GM18907 (cell line): Measurements from ENCODE around the gene ATF7.
"Not testable (repeated sequence)": the region's sequence is repeated elsewhere in the genome, so short reads cannot be mapped to it uniquely, and the experiment has no call there.

Source experiments
- ATAC-seq: cut with Tn5 transposase; IDR thresholded peaks from one replicate; pipeline ENCODE4 v1.9.1; 2021; ENCODE audit warnings: mild to moderate bottlenecking, moderate library complexity; ENCODE audit not compliant: unreplicated experiment

The ATF7 gene

DNA sequence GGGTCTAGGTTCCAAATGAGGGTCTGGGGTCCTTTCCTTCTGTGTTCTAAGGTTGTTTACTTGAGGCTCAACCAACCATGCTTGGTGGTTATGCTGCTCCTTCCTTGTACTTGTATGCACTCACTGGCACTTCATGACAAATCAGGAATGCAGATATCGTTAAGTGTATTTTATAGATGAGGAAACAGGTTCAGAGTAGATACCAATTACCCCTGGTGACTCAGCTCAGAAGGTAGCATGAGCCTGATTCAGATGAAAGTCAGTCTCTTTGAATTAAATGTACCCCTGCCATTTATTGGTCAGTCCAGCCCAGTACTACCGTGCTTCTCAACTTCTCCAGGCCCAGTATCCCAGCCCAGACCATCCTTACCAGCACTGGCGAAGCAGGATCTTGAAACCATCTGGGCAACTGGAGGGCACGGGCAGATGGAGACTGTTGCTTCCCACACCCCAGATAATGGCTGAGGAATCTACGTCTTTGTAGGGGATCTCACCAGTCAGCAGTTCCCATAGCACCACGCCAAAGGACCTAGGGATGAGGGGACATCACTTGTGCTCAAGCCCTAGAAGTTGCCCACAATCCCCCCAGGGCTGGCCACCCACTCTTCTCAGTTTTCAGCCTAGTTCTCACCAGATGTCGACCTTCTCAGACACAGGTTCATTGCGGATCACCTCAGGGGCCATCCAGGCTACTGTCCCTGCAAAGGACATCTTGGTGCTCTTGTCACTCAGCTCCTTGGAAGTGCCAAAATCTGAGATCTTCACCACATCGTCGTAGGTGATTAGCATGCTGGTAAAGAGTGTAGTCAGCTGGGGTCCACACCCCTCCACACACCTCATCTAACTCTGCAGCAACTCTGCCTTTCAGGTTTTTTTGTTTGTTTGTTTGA lies 141.3 kb downstream of the ATF7 start:
- no peak for ATAC-seq

DNA sequence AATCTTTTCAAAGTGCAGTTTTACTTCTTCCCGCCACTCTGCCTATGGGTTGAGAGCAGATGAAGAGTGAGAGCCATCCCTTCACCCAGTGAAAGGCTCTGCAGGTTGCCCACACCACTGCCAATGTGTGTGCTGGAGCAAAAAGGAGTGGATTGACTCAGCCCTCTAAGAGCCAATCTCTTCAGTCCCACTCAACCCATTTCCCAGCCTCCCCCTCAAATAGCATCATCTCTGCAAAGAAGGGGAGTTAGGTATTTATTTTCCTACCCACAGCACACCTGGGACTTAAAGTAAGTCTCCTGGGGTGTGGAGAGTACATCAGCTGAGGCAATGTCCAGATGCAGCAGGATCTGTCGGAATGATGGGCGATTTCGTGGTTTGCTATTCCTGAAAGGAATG lies 142.2 kb downstream of the ATF7 start:
- ATAC-seq: no peak

DNA sequence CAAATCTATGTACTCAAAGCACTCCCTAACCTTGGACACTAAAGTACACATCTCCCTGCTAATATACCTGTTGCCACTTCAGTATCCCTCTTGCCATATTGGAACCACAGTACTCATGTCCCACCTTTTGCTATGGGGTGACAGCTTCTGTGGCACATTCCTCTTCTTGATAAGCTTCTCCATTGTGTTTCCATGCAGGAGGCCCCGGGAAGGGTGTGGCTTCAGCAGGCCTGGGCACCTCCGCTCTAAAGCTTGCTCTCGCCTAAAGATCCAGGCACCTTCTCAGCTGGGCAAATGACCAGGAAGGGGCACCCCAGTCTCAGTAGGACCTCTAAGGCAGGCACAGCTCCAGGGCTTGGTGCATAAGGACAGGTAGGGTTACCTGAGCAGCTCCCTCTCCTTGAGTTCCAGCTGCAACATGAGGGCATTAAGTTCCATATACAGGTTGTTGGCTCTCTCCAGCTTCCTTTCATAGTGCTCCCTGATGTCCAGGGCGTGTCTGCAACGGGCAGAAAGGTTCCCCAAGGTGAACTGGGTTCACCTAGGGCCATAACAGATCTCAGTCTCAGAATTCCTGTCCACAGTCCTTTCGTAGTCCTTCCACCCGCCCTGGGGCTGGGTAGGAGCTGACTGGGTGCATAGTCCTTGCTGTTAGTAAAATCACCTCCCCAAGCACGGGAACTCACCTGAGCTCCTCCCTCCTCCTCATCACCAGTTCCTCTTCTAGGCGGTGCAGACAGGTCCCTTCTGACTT lies 142.8 kb downstream of the ATF7 start:
- no peak for ATAC-seq

DNA sequence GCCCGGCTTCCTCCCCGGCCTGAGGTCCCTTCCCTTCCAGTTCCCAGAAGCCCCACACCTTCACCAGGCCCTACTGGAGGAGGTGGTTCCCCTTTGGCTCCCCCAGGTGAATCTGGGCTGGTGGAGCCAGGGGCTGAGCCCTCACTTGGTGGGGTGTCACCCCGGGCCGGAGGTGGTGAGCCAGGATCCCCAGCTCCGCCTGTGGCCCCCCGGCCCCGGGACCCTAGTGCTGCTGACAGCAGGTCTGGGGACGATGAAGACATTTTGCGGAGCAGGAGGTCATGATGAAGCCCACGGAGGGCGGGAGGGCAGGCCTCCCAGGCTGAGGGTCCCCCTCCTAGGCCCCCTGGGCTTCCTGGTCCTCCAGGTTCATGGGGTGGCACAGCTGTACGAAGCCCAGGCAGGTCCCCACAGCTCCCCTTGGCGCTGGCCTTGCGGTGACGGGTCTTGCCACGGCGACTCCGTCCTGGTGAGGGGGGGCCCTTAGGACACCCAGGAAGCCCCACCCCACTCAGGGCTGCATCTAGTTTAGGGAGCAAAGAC lies 143.5 kb downstream of the ATF7 start:
- ATAC-seq: no peak

DNA sequence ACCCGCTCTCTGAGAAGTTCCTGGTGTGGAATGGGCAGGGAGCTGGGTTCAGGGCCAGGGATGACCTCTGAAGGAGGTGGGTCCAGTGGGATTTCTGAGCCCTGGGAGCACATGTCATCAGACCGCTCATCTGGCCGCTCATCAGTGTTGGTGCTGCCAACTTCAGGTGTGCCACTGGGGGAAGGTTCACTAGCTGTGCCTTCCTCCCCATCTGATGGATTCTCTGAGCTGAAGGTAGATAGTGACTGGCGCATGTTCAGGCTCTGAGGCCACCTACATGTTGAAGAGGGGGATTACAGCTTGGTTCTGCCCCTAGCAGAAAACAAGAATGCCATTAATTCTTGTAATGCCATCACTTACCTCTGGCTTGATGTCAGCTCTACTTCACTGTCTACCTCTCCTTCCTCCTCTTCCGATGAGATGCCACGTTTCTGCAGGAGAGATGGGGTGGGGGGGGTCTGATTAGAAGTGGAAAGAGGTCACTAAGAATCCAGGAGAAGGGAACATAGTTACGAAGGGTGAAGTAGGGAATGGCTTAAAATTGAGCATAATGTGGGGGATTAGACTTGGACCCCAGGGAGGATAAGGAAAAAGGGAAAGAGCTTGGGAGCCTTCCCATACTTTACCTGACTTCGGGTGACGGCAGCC lies 144.1 kb downstream of the ATF7 start:
- ATAC-seq: no peak

DNA sequence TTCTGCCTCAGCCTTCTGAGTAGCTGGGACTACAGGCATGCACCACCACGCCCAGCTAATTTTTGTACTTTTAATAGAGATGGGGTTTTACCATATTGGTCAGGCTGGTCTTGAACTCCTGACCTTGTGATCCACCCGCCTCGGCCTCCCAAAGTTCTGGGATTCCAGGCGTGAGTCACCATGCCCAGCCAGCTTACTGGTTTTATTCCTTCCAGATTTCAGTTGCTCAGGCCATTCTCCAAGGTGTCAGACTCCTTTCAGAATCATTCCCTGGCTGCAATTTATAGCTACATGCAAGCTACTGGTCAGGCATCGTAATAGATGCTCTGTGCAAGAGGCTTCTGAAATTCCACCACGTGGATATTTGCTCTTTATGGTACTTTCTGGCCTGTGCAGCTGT lies 144.7 kb downstream of the ATF7 start:
- not testable (repeated sequence) for ATAC-seq

DNA sequence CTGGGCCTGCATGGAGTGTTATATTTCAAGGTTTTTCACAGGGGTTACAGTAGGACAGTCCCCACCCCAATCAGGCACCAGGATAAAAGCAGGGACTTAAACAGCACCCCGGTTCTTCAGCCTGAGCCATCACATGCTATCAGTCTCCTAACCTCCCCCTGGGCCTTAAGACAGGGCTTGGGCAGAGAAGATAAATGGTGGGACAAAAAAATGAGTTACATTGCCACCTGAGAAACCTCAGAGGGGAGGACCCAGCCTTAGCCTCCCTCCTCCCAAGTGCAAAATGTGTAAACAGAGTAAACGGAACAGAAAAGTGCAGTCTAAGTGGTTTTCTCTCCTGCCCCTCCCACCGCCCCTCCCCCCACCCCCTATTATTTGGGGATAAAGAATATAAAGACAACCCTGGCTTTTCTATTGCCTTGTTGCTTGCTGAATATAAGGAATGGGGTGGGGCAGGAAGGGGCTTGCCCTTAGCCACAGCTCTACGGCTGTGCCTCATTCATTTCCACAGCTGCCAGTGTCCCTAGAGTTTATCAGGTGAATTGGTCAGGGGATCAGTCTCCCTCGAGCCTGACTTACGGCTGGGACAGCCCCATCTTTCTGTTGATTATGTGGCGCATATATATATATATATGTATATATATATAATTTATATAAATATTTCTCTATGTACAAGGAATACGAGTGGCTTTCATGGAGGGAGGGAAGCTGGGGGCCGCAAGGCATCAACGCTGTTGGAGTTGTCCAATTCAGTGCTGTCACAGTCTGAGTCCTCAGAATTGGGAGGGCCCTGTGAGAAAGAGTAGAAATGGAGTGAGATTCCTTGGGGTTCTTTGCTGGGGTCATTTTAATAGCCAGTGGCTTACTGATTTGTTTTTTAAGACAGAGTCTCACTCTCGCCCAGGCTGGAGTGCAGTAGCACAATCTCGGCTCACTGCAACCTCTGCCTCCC lies 145.4 kb downstream of the ATF7 start:
- ATAC-seq: no peak

DNA sequence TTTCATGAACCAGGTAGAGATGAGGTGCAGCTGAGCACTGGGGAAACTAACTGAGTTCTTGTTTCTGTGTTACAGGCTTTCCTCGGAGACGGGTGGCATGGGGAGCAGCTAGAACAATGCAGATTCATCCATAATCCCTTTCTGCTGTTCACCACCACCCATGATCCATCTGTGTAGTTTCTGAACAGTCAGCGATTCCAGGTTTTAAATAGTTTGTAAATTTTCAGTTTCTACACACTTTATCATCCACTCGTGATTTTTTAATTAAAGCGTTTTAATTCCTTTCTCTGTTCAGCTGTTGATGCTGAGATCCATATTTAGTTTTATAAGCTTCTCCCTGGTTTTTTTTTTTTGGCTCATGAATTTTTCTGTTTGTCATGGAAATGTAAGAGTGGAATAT lies 146.9 kb downstream of the ATF7 start:
- ATAC-seq: no peak

DNA sequence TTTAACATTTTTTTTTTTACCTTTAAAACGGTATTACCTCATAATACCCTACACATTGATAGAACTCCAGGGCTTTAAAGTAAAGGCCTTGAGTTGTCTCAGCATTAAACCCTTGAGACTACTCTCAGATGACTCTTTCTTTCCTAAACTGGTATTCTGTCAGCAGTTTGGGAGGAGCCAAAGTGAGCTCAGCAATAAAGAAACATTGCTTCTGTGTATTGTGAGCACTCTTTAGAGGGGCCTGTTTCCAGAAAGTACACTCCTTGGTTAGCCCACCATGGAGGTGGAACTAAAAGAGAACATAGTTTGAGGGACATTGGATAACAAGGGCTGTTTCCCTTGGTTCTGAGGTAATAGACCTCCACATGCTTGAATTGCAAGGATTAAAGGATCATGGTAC lies 147.3 kb downstream of the ATF7 start:
- ATAC-seq: no peak

DNA sequence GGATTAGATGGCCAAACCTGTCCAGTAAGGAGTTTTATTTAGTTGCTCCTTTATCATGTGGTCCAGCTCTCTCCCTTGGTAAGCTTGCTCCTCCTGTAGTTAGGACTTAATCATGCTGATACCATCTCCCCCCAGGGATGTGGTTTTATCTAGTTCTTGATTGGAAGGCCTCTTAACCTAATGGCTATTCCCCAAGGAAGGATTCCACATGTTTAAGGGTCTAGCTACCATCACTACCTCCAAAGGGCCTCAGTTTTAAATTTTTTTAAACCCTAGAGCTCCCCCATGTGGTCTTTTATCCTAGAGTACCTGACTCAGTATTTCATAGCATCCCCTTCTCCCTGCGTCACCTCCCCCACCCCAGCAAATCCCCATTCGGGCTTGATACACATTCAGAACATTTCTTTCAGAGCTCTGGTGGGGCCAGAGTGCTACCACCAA lies 149.4 kb downstream of the ATF7 start:
- ATAC-seq: no peak

DNA sequence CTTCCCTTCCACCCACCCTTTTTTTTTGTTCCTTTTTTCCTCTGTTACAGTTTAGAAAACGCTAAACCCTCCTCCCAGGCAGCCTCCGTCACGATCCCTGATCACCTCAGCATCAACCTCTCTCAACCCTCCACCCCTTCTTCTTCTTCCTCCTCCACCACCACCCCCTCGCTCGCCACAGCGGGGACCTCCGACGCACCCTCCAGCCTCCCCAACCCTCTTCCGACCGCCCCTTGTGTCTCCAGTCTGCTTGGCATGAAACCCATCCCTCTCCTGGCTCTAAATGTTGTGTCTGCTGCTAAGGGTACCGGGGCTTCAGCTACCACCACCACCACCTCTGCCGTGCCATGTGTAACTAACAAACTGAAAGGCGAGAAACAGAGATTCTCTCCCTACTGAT lies 151.4 kb downstream of the ATF7 start:
- ATAC-seq: no peak

DNA sequence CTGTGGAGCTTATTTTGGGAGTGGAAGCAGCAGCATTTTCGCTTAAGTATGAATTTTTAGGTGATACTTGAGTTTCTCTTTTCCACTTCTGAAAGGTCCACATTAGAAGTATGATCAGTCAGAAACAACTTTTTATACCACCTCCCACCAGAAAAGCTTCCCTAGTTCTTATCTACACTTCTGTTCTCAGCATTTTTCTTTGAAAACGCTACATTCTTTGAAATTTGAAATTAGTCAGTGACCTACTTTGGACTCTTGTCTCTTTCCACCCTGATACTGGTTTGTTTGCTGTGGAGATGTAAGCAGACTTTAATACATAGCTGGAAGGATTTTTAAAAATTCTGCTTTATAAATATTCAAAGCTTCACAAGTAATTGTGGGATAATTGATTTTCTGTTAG lies 152.1 kb downstream of the ATF7 start:
- ATAC-seq: no peak

DNA sequence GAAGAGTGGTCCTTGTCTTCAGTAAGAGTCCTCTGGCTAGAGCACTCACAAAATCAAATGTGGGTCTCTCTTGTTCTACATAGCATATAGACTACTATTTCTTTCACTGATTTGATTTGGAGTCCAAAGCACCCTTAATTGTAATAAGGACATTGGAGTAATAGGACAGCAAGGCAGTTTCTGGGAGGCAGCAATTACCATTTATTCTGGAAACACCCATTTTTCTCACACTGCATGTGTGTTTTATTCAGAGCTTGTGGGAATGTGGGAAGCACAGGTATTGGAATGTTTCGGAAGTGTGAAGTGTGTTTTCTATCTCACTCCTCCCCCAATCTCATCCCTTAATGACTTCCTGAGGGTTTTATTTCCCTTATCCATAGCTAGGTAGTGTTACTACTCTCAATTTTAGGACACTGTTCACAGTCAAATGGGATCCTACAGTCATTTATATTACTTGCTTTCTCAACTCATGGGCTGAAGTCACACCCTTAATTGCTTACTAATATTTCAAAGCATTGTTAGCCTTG lies 154.1 kb downstream of the ATF7 start:
- ATAC-seq: no peak

DNA sequence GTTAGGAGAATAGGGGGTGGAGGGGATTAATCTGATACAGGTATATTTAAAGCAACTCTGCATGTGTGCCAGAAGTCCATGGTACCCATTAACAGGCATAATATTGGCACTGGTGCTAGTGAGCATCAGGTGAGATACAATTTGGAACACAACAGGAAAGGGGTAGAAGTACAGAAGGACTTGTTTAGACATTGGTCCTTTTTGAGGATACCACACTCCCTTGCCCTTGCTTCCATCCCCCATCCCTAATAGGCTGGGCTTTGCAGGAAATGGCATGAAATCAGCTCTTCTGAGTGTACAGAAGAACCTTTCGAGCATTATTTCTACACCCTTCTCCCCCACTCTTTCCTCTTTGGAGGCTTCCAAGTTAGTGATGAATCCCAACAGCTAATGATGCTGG lies 157.9 kb downstream of the ATF7 start:
- no peak for ATAC-seq

DNA sequence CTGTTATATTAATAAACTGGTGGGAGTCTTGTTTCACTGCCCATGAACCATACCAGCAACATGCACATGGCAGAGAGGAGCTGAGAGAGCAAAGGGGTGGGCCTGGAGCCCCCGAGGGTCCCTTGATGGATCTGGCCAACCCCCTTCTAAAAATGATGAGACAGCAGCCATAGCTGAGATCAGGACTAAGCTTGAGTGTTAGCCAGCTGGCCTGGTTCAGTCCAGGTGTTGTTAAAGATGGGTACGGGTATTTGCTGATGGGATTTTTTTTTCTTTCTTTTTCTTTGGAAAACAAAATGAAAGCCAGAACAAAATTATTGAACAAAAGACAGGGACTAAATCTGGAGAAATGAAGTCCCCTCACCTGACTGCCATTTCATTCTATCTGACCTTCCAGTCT lies 158.3 kb downstream of the ATF7 start:
- no peak for ATAC-seq

DNA sequence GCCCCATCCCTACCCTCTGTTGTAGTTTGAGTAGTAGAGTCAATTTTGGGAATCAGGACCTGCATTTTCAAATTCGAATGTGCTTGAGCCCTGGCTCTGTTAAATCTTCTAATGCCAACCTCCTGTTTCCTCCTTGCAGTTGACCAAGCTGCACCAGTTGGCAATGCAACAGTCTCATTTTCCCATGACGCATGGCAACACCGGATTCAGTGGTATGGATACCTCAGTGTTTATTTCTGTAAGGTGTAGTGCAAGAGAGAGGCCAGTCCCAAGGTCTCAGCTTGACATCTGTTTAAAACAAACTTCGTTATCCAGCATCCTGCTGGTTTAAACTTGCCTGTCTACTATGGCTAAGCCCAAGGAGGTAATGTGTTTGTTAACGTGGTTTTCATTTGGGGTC lies 159.1 kb downstream of the ATF7 start:
- no peak for ATAC-seq

DNA sequence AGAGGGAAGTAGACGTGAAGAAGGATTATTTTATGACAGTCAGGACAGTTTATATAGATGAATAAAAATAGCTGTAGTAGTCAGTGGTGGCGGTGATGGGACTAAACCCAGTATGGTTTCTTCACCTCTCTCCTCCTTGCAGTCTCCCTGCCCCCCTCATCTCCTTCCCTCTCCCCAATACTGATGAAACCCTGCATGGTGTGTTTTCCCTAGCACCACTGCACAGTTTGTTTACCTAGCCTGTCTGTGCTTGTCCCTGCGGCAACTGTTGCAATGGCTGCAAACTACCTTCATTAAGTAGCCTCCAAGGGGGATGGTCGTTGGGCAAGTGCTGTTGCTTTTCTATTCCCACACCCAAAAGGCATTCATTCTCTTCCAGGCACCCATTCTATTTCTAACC lies 159.5 kb downstream of the ATF7 start:
- no peak for ATAC-seq

DNA sequence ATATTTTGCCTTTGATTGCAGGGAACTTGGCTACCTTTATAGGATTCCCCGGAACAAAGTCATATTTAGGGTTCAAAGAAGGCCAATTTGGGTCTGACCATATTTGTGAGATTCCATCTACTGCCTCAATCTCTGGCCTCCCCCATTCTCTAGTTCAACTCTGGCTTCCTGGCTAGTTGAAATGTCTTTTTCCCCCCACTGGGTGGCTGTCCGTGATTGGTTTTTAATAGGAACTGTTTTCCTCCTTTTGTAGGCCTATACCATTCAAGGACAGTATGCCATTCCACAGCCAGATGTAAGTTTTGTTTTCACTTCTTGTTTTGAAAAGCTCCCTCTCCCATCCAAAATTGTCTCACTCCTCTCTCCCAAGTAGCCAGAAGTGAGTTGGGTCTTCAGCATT lies 160.5 kb downstream of the ATF7 start:
- ATAC-seq: no peak

DNA sequence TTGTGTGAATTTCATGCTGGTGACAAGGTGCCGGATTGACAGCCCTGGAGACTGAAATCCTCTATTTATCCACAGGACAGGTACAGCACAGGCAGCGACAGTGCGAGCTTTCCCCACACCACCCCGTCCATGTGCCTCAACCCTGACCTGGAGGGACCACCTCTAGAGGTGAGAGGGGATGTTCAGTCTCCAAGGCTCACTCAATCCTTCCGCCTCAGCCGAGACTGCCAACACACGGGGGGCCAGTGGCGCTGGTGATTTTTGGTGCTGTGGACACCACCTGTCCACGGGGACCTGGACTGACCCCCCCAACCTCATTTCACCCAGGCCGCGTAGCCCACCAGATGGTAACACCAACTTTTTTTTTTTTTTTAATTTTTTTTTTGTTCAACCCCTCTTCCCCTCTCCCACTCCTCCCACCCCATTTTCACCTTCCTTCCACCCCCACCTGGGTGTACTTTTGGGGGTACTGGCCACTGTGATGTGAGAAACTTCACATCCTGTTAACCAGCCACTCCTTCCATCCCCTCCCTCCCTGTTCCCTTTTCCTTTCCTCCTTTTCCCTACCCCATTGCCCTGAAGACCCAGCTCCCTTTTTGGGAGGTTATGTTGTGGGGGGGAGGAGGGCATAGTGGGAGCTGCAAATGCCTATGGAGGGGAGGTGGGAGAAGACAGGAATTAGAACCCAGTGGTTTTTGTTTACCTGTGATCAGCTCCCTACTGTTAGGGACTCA lies 161.3 kb downstream of the ATF7 start:
- no peak for ATAC-seq
